TTC549 (cell line): ENCODE measurements around the gene WFDC5.

Experiments used
- FAIRE-seq: peaks from 2 replicates; lab custom pipeline; 2012; peaks lifted over from hg19 to GRCh38; lab: Jason Lieb, UNC

WFDC5 gene

GRCh38 chr20:45115386-45115774 is 406 bp upstream of the WFDC5 start:
- FAIRE-seq: no peak

DNA sequence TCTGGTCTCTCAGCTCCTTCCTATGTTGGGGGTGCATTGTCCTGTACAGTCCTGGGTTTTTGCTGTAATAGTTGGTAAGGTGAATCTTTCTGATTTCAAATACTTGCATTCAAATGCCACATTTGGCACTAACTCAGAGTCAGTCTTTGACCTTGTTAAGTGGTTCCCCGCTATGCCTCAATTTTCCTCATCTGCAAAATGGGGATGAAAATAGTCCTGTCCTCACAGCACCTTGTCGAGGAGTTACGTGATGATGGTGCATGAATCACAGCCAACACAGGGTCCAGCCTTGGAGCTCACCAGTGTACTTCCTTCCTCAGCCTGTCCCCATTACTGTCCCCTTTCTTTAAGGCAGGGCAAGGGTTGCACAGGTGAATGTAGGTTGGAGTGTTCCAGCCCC is 1.1 kb downstream of the WFDC5 start:
- no peak for FAIRE-seq

DNA sequence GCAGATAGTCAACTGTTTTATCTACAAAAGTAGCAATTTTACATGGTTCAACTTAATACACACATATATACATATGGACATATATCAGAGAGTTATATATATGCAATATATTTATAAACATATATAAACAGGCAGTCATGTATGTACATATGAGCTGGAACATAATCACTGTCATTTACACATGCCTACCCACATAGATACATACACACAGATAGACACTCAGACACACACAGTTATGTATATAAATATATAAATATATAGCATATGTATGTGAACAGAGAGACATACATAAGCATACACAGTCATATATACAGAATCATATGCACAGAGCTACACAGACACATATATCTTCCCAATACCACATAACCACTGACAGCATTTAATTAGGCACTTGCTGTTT is 2.2 kb downstream of the WFDC5 start:
- no peak for FAIRE-seq

GRCh38 chr20:45111799-45112471 is 3.0 kb downstream of the WFDC5 start:
- no peak for FAIRE-seq

GRCh38 chr20:45111285-45111684 is 3.7 kb downstream of the WFDC5 start:
- no peak for FAIRE-seq

DNA sequence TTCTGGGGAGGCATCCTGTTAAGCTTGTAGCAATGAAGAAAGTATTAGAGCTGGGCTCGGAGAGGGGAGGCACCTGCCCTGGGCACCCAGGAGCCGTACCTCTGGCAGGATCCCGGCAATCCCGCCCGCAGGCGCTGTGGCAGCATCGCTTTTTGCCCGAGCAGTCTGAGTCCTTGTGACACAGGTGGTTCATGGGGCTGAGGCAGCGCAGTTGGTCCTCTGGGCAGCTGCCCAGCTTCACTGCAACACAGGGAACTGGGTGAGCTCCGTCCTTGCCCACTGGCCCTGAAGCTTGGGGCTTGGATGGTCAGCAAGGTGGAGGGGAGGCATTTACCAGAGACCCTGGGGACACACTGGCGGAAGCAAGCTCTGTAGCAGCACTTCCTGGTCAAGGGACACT is 4.7 kb downstream of the WFDC5 start:
- no peak for FAIRE-seq

DNA sequence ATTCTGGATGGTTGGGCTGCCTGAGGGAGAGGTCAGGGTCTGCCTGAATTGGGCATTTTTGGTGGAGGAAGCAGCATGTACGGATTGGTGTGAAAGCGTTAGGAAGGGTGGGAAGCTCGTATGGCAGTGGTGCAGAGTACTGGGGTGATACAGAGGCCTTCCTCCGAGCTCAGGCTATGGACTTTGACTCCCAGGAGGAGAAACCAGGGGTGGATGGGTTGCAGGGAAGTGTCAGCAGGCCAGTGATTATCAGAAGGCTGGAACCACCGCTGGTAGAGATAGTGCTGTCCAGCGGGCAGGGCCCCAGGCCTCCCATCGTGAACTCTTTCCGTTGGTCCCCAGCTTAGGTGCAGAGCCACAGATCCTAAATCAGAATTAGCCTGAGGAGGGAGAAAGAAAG is 5.3 kb downstream of the WFDC5 start:
- no peak for FAIRE-seq

GRCh38 chr20:45105317-45105716 is 9.7 kb downstream of the WFDC5 start:
- no peak for FAIRE-seq

DNA sequence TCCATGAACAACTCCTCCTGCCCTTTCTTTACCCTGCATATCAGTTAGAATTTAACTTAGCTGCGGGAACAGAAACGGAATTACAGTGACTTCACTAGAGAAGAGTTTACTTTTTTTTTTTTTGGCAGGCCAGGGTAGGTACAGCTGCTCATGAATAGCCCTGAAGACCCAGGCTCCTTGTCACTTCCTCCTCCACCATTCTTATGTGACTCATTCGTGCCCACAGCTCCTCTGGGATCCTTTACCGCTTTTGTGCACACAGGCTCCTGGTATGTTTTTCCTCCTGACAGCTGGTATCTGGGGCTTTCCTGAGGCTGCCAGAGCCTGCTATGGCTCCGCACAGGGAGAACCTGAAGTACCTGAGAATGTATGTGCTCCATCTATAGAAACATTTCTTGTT is 10.2 kb downstream of the WFDC5 start:
- no peak for FAIRE-seq

- no peak for FAIRE-seq
These were observed 11.9 kb downstream of the WFDC5 start for GRCh38 chr20:45103072-45103471.

DNA sequence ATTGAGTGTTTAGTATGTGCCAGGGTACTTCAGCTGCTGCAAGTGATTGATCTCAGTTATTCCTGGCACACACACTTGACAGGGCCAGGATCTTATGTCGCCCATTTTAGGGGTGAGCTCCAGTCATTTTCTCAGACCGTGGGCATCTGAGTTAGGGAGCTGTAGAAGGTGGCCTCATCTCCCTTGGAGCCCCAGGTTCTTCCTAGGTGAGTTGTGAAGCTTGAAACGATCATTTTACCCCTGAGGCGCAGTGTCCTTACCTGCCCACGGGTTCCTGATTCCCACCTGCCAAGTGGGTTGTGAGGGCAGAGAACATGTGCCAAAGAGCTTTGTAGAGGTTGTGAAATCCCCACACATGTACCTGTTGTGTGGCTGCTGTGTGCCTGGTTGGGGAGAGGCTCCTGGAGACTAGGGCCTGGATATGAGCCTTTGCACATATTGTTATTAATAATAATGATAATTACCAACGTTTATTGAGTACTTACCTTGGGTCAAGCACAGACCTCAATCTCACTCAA is 13.6 kb downstream of the WFDC5 start:
- FAIRE-seq: no peak

- no peak for FAIRE-seq
These were observed 14.3 kb downstream of the WFDC5 start, which contains the start of gene KCNS1 for GRCh38 chr20:45100563-45101245. Gene KCNS1, minus strand, starts transcription at chr20:45101127. Its CDS starts 1,891 bp downstream, at chr20:45099236.

DNA sequence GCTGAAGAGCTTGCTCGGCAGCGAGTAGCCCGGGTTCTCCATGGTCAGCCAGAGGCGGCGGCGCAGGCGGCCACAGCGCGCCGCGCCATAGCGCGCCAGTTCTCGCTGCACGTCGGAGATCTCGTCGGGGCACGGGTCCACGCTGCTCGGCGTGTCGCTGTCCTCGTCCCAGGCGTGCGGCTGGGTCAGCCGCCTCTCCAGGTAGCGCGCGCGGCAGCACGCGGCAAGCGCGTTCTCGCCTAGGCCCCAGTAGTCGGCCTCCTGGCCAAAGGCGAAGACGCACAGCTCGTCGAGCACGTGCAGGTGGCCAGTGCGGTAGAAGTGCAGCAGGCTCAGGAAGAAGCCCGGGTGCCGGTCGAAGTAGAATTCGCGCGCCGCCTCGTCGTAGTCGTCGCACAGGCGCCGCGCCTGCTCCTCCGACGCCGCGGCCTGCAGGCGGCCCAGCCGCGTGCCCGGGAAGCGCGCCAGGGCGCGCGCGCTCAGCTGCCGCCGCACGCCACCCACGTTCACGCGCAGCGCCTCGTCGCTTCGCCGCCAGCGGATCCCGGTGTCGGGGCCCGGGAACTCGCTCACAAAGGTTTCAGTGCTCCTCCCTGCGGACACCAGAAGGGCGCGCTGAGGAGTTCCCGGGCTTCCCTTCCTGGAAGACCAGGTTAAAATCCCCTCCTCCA is 16.7 kb downstream of the WFDC5 start:
- FAIRE-seq: no peak

DNA sequence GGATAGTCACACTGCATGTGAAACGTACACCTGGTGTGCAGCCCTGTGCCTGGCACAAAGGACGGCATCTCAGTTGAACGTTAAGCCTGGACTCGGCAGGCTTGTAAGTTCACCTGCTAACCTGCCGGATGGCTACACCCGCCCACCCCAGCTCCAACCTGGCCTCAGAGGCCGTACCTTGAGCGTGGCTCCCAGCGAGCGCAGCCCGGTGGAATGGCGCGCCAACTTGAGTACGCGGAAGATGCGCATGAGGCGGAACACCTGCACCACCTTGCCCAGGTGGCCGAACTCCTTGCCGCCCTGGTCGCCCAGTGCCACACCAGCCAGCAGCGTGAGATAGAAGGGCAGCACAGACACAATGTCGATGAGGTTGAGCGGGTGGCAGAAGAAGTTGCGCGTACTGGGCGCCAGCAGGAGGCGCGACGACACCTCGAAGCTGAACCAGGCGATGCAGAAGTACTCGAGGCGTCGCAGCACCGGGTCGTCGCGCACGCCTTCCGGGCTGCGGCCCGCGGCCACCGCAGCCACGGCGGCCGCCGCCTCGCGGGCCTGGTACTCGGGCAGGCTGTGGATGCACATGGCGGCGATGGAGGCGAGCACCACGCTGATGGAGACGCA is 17.4 kb downstream of the WFDC5 start:
- FAIRE-seq: no peak

- FAIRE-seq: no peak
These were observed 18.2 kb downstream of the WFDC5 start for GRCh38 chr20:45096781-45097180.

GRCh38 chr20:45095805-45096238 is 19.2 kb downstream of the WFDC5 start:
- no peak for FAIRE-seq

- FAIRE-seq: no peak
These were observed 20.0 kb downstream of the WFDC5 start for GRCh38 chr20:45094864-45095574.

GRCh38 chr20:45094201-45094600 is 20.8 kb downstream of the WFDC5 start:
- FAIRE-seq: no peak

DNA sequence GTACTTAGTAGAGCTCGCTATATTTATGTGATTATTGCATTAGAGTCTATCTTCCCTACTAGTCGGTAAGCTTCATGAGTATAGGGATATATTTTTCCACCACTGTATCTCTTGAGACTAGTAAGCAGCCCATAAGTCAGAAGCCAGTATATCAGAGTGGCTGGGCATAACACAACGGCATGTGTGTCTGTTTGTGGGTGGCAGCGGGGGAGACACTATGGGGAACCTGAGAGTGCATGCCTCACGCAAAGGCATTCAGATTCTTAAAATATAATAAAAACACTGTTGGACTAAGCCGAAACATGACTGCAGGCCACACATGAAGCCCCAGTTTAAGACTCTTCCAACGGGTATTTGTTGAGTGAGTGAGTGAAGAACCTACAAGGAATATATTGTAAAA is 22.1 kb downstream of the WFDC5 start:
- no peak for FAIRE-seq

- FAIRE-seq: no peak
These were observed 23.6 kb downstream of the WFDC5 start for GRCh38 chr20:45091366-45091765.

- no peak for FAIRE-seq
These were observed 24.5 kb downstream of the WFDC5 start for GRCh38 chr20:45090481-45090880.

DNA sequence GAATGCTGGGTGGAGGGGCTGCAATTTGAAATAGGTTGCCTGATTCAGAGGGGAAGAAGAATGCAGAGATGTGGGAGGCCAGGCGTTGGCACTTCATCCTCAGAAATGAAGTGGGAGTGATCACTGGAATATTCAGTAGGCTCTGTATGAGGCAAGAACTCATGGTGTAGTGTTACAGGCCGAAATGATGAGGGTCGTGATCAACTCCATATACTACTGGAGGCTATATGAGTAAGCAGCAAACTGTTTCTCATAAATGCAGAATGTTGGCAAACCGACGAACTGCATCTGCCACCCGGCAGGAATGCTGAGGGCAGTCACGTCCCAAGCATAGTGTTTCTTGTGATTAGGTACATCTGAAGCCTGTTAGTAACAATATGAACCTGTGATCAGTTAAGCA is 26.7 kb downstream of the WFDC5 start:
- no peak for FAIRE-seq
